Pancreas (tissue), 10 donors: ENCODE results near the gene REG3G. TPM values are rescaled to one million over a fixed set of nuclear protein-coding genes. Genes with fewer than 3 reads are reported as not detected.

Source experiments
- ATAC-seq, 4 donors: fragments of 200-7000 bp; cut with Tn5 transposase; one replicate each; pipeline versions ENCODE4 v1.8.0 to v1.9.1; 2020; ENCODE audit warnings: mild to moderate bottlenecking in 4 of 4, moderate library complexity in 4 of 4
- DNase-seq, 6 donors: peaks; one replicate each; pipeline ENCODE4 v3.0.0-alpha.2; 2020
- FAIRE-seq: peaks from 2 replicates; lab custom pipeline; 2012; peaks lifted over from hg19 to GRCh38; lab: Jason Lieb, UNC
- H3K27ac ChIP-seq, 4 donors: fragments of 200-600 bp; sonication (generic); 1 replicate in 3 of 4; 2 replicates in 1 of 4; pipeline versions ENCODE4 v1.5.0 to v1.8.0; 2020
- H3K27me3 ChIP-seq, 4 donors: fragments of 200-600 bp; one replicate each; pipeline ENCODE4 v1.8.0; 2021
- H3K36me3 ChIP-seq, 3 donors: fragments of 200-600 bp; sonication (generic) in 1 of 3; one replicate each; pipeline versions ENCODE4 v1.5.0 to v1.8.0; 2020 to 2021
- H3K4me1 ChIP-seq, 3 donors: fragments of 200-600 bp; one replicate each; pipeline ENCODE4 v1.8.0; 2021
- H3K4me3 ChIP-seq, 4 donors: fragments of 200-600 bp; sonication (generic) in 2 of 4; one replicate each; pipeline versions ENCODE4 v1.5.0 to v1.8.0; 2020 to 2021
- H3K9me3 ChIP-seq, 4 donors: fragments of 200-600 bp; one replicate each; pipeline ENCODE4 v1.8.0; 2021
- WGBS, 2 donors: extraction: QIAGEN DNeasy Blood & Tissue Kit; methylation state at CpG; one replicate each; pipeline ENCODE4 v1.1.7; 2013; 5-methylcytosine and 5-hydroxymethylcytosine counted together
- intact Hi-C, 3 donors: fragments of 100-400 bp; cut with DNase I; formaldehyde crosslinking; loops; one replicate each; pipeline versions ENCODE4 v1.11.1 to v1.14.2; 2022
- polyA plus RNA-seq, 2 donors: library from polyadenylated mRNA; stranded (reverse); fragments of 200-250 nt; gene quantifications; one replicate each; pipeline ENCODE4 v1.2.3, GENCODE V29; 2013
- total RNA-seq, 6 donors: library from RNA; stranded (reverse); fragmentation: NEBNext Ultra II Directional in 4 of 6; extraction: Animal tissue kit (Norgen Biotek cat#: 25700) in 4 of 6; gene quantifications; one replicate each; pipeline versions ENCODE4 v1.2.1 to v1.2.4, GENCODE V29; 2021 to 2023
- TF ChIP-seq, protein P1 (sequence below), 4 donors: fragments of 200-600 bp; sonication (generic) in 3 of 4; IDR thresholded peaks; one replicate each; pipeline versions ENCODE4 v1.5.0 to v1.8.0; 2021; ENCODE audit warnings: antibody characterized with exemption in 4 of 4
- donor health status: healthy with polysubstance abuse.
- donor health status: DM: no; HTN: no; CAD: no; lungs with moderate emphysema.
- donor health status: DM: no; HTN: no; CAD: no.
- donor health status: control.
- donor health status: control.
- donor health status: Bipolar disorder and iron deficiency.
- donor health status: DM: yes; HTN: yes; CAD: no.
- donor health status: DM: no; HTN: no; CAD: no.
- donor health status: DM: no; HTN: no; CAD: no.
- donor health status: DM: yes; HTN: yes; CAD: no.

REG3G gene
- total and polyA plus RNA-seq, 8 donors, result 46.6 to 5,387 (median 1,125) TPM

DNA sequence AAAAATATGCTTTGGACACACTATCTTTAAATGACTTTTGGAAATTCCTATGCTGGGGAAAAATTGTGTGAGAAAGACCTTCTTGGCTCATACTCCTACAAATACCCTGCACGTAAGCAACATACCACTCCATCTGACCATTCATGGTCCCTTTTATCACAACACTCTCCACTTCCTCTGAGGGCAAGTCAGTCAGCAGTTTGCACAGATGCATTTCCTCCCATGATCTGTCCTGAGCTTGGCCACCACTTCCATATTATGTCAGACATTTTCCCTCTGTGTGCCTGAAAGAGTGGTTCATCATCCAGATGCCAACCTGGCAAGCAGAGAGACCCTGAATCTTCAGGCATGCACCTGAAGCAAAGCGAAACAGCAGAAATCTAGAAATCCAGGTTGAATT, 16.1 kb upstream of the REG3G start:
- FAIRE-seq (no peak), DNase-seq (no peak), ATAC-seq (peak in 3 of 4 donors; percentile 51 to 67 (median 60))
- intact Hi-C loops, result no loop called here
- Histone ChIP-seq H3K9me3 (no peaks in the 10 kb centered on the region), H3K27me3 (no peaks in the 10 kb centered on the region), H3K4me3 (no peak overlapping the region), H3K27ac (no peak overlapping the region), H3K36me3 (no peaks in the 10 kb centered on the region), H3K4me1 (peaks cover 0 to 21% (median 0%) of the 10 kb centered on the region in 3 donors)
- 48 to 55% methylated on average over 2 of the region's 2 CpGs for WGBS, 2 donors
- TF ChIP-seq, protein P1, sequence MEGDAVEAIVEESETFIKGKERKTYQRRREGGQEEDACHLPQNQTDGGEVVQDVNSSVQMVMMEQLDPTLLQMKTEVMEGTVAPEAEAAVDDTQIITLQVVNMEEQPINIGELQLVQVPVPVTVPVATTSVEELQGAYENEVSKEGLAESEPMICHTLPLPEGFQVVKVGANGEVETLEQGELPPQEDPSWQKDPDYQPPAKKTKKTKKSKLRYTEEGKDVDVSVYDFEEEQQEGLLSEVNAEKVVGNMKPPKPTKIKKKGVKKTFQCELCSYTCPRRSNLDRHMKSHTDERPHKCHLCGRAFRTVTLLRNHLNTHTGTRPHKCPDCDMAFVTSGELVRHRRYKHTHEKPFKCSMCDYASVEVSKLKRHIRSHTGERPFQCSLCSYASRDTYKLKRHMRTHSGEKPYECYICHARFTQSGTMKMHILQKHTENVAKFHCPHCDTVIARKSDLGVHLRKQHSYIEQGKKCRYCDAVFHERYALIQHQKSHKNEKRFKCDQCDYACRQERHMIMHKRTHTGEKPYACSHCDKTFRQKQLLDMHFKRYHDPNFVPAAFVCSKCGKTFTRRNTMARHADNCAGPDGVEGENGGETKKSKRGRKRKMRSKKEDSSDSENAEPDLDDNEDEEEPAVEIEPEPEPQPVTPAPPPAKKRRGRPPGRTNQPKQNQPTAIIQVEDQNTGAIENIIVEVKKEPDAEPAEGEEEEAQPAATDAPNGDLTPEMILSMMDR (IDR thresholded peaks at IDR 0.05), result no peak

DNA sequence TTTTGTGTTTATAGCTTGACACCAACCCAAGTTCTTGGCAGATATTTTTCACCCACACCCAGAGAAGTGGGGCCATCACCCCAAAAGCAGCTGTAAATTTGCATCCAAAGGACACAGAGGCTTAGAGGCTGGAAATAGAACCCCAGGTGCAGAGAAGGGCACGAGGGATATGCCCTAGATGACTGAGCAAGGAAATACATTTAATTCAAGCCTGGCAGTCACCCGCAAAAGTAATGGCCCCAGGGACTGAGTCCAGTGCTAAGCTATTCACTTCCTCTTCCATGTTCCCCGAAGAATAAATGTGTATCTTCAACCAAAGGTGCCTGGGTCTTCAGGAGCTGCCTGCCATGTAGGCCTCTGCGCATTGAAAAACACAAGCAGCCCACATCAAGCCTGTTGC, 14.0 kb upstream of the REG3G start:
- TF ChIP-seq, protein P1 (IDR thresholded peaks at IDR 0.05), result no peak
- FAIRE-seq (no peak), ATAC-seq (no peak), DNase-seq (no peak)
- WGBS, 2 donors, result 83 to 89% methylated on average over 4 of the region's 4 CpGs
- H3K36me3 ChIP-seq, result no peaks in the 10 kb centered on the region
- H3K27me3 ChIP-seq, result no peaks in the 10 kb centered on the region
- intact Hi-C loops, result no loop called here
- no peaks in the 10 kb centered on the region for H3K9me3 ChIP-seq
- H3K4me3 ChIP-seq, result no peak overlapping the region
- no peak overlapping the region for H3K27ac ChIP-seq
- H3K4me1 ChIP-seq, result peaks cover 0 to 15% (median 0%) of the 10 kb centered on the region in 3 donors

DNA sequence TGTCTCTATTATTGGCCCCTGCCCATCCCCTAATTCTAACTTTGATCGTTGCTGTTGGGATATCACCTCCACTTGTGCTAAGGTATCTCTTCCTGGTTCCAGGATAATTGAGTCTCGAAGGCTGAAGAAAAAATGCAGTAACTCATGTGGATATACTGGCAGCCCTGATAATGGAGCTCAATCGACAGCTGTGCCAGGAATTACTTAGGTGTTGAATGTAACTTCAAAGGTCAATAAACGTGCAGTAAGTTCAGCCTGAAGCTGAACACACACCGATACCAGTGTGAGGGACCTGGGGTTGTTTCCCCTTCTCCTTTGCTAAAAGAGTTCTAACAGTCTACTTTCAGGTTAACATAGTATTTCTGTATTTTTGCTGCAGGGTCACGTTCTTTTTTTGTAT, 11.9 kb upstream of the REG3G start:
- no peak for DNase-seq
- Histone ChIP-seq H3K4me1 (peaks cover 0 to 33% (median 0%) of the 10 kb centered on the region in 3 donors), H3K4me3 (no peak overlapping the region), H3K36me3 (no peaks in the 10 kb centered on the region), H3K27me3 (no peaks in the 10 kb centered on the region), H3K9me3 (no peaks in the 10 kb centered on the region), H3K27ac (no peak overlapping the region)
- TF ChIP-seq, protein P1 (IDR thresholded peaks at IDR 0.05), result no peak
- intact Hi-C loops, result no loop called here
- FAIRE-seq, result no peak
- WGBS, 2 donors, result 23 to 35% methylated on average over 6 of the region's 6 CpGs
- peak in 3 of 4 donors; percentile 37 to 62 (median 58) for ATAC-seq

DNA sequence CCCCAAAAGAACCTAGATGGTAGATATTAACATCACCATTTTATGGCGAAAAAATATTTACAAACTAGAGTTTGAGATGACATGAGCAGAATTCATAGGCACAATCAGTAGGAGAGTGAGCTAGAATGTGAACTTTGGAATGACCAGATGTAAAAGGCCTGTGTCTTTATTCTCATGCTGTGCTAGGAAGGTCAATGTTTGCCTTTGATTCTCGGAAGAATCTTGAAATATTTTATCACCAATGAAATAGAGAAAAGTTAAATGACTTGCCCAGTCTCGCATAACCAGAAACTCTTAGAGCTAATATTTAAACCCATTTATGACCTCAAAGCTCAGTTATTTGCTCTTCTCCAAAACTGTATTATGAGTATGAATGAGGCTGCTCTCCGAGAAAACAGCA, 9.2 kb upstream of the REG3G start:
- H3K4me3 ChIP-seq, result no peak overlapping the region
- peak overlapping the region in 2 of 4 donors; percentile 1 to 35 for H3K27ac ChIP-seq
- no peaks in the 10 kb centered on the region for H3K9me3 ChIP-seq
- 43 to 51% methylated on average over 4 of the region's 4 CpGs for WGBS, 2 donors
- no peaks in the 10 kb centered on the region for H3K36me3 ChIP-seq
- peak in 3 of 4 donors; percentile 36 to 72 (median 71) for ATAC-seq
- DNase-seq, result no peak
- TF ChIP-seq, protein P1 (IDR thresholded peaks at IDR 0.05), result no peak
- intact Hi-C loops, result no loop called here
- H3K4me1 ChIP-seq, result peaks cover 0 to 33% (median 0%) of the 10 kb centered on the region in 3 donors
- H3K27me3 ChIP-seq, result no peaks in the 10 kb centered on the region
- FAIRE-seq, result no peak

DNA sequence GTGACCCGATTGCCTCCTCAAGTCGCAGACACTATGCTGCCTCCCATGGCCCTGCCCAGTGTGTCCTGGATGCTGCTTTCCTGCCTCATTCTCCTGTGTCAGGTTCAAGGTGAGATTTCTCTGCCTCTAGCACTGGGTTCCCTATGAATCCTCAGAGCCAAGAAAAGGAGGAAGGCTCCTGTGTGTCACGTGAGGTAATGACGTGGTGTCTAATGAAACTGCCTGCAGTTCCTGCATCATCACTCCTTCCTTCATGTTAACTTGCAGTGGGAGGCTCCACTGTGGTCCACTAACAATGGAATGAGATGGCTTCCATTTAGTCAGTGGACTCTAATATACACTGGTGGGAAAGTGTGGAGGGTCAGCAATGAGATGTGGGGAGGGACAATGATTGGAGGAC, 559 bp downstream of the REG3G start:
- Histone ChIP-seq H3K27ac (peak overlapping the region in 2 of 4 donors; percentile 64 to 69), H3K27me3 (no peaks in the 10 kb centered on the region), H3K9me3 (no peaks in the 10 kb centered on the region), H3K4me1 (peaks cover 8 to 24% (median 15%) of the 10 kb centered on the region in 3 donors), H3K4me3 (peak overlapping the region in 2 of 4 donors; percentile 10 to 41), H3K36me3 (no peaks in the 10 kb centered on the region)
- intact Hi-C loops, result loop anchor here in 1 of 3 donors (10.0 kb wide), 1 partner anchor 99 kb away; the partner anchor contains the start of gene REG1A
- DNase-seq, result peak in 2 of 6 donors; percentile 26 to 44
- peak; percentile 38 to 45 (median 43) for ATAC-seq
- TF ChIP-seq, protein P1 (IDR thresholded peaks at IDR 0.05), result no peak
- no peak for FAIRE-seq
- WGBS, 2 donors, result 56 to 57% methylated on average over 4 of the region's 4 CpGs
